BLaER1 treated with 17β-estradiol and CSF1 and Interleukin-3, amounts not matched to agents 10 nM and 100 nM (cell line): ENCODE measurements around the gene FAM167B.

Experiments used
- H3K27ac ChIP-seq, 11 experiments: shearing (Covaris generic); formaldehyde crosslinking; 2 replicates each; pipeline ENCODE4 v1.8.1; 2022
- H3K27me3 ChIP-seq, 11 experiments: shearing (Covaris generic); formaldehyde crosslinking; 2 replicates each; pipeline ENCODE4 v1.8.1; 2022
- H3K36me3 ChIP-seq, 11 experiments: shearing (Covaris generic); formaldehyde crosslinking; 2 replicates each; pipeline ENCODE4 v1.8.1; 2022
- H3K4me1 ChIP-seq, 10 experiments: shearing (Covaris generic); formaldehyde crosslinking; 2 replicates each; pipeline ENCODE4 v1.8.1; 2022
- H3K4me2 ChIP-seq, 11 experiments: shearing (Covaris generic); formaldehyde crosslinking; 2 replicates each; pipeline ENCODE4 v1.8.1; 2022
- H3K4me3 ChIP-seq, 10 experiments: shearing (Covaris generic); formaldehyde crosslinking; 2 replicates each; pipeline ENCODE4 v1.8.1; 2022
- H3K9ac ChIP-seq, 11 experiments: shearing (Covaris generic); formaldehyde crosslinking; 2 replicates each; pipeline ENCODE4 v1.8.1; 2022
- H3K9me3 ChIP-seq, 11 experiments: shearing (Covaris generic); formaldehyde crosslinking; replicated peaks in 1 of 11; 2 replicates each; pipeline ENCODE4 v1.8.1; 2022
- H4K20me1 ChIP-seq, 11 experiments: shearing (Covaris generic); formaldehyde crosslinking; 2 replicates each; pipeline ENCODE4 v1.8.1; 2022
- Cebpa-rat ChIP-seq, 11 experiments: shearing (Covaris generic); IDR thresholded peaks; 2 replicates each; pipeline ENCODE4 v1.8.1; 2022

The FAM167B gene

GRCh38 chr1:32246888-32247273 is at the start of gene FAM167B:
Gene FAM167B (plus strand): TSS chr1:32247222. CDS start chr1:32247422, 200 bp downstream.
- Histone ChIP-seq H3K4me2 (peak within 1 kb of the TSS; percentile 80 to 98 (median 94)), H4K20me1 (peaks cover 0 to 16% (median 0%) of the 10 kb centered on the region in 11 experiments; a peak in 1 of 22 replicates), H3K27ac (peak within 1 kb of the TSS in 4 of 11 experiments; percentile 69 to 89 (median 79); a peak in 7 of 22 replicates), H3K9me3 (no peaks in the 10 kb centered on the region), H3K9ac (peak within 1 kb of the TSS in 3 of 11 experiments; percentile 1 to 80 (median 13); a peak in 4 of 22 replicates), H3K4me3 (no peak within 1 kb of the TSS), H3K4me1 (peaks cover 60 to 81% (median 77%) of the 10 kb centered on the region in 10 experiments), H3K36me3 (no peaks in the 10 kb centered on the region), H3K27me3 (peaks cover 0 to 6% (median 0%) of the 10 kb centered on the region in 11 experiments; a peak in 1 of 22 replicates)
- TF ChIP-seq Cebpa-rat (IDR thresholded peaks at IDR 0.05): no peak

GRCh38 chr1:32197837-32198236 is 49.2 kb upstream of the FAM167B start:
- TF ChIP-seq Cebpa-rat (IDR thresholded peaks at IDR 0.05): no peak
- H3K27ac ChIP-seq: no peak overlapping the region

GRCh38 chr1:32198237-32199042 is 48.6 kb upstream of the FAM167B start:
- no peaks in the 10 kb centered on the region for H3K27me3 ChIP-seq
- H3K36me3 ChIP-seq: peaks cover 48 to 56% (median 53%) of the 10 kb centered on the region in 11 experiments
- peaks cover 13 to 67% (median 56%) of the 10 kb centered on the region in 11 experiments; a peak in 21 of 22 replicates for H4K20me1 ChIP-seq
- no peak overlapping the region for H3K27ac ChIP-seq
- peaks cover 22 to 70% (median 60%) of the 10 kb centered on the region in 10 experiments for H3K4me1 ChIP-seq
- H3K4me2 ChIP-seq: peak overlapping the region in 7 of 11 experiments; percentile 4 to 96 (median 92); a peak in 3 of 22 replicates
- TF ChIP-seq Cebpa-rat (IDR thresholded peaks at IDR 0.05): no peak
- H3K9ac ChIP-seq: peak overlapping the region in 1 of 11 experiments; percentile 12; a peak in 1 of 22 replicates
- no peaks in the 10 kb centered on the region for H3K9me3 ChIP-seq
- no peak overlapping the region for H3K4me3 ChIP-seq

More at GRCh38 chr1:32197837-32198236, 49.2 kb upstream of the FAM167B start:
- H3K9ac ChIP-seq: no peak overlapping the region; a peak in 2 of 22 replicates
- H3K36me3 ChIP-seq: peaks cover 54 to 62% (median 59%) of the 10 kb centered on the region in 11 experiments
- peaks cover 22 to 69% (median 57%) of the 10 kb centered on the region in 10 experiments for H3K4me1 ChIP-seq
- H3K4me3 ChIP-seq: no peak overlapping the region
- H4K20me1 ChIP-seq: peaks cover 13 to 73% (median 61%) of the 10 kb centered on the region in 11 experiments; a peak in 21 of 22 replicates
- no peaks in the 10 kb centered on the region for H3K9me3 ChIP-seq
- H3K27me3 ChIP-seq: no peaks in the 10 kb centered on the region
- no peak overlapping the region for H3K4me2 ChIP-seq

- Histone ChIP-seq H3K27ac (peak overlapping the region in 5 of 11 experiments; percentile 63 to 73 (median 68); a peak in 4 of 22 replicates), H3K4me1 (peaks cover 22 to 68% (median 60%) of the 10 kb centered on the region in 10 experiments), H3K9ac (peak overlapping the region in 5 of 11 experiments; percentile 70 to 79 (median 78); a peak in 5 of 22 replicates), H4K20me1 (peaks cover 13 to 59% (median 49%) of the 10 kb centered on the region in 11 experiments; a peak in 21 of 22 replicates), H3K27me3 (no peaks in the 10 kb centered on the region), H3K4me2 (peak overlapping the region; percentile 91 to 98 (median 95)), H3K4me3 (no peak overlapping the region), H3K36me3 (peaks cover 41 to 53% (median 45%) of the 10 kb centered on the region in 11 experiments), H3K9me3 (no peaks in the 10 kb centered on the region)
- TF ChIP-seq Cebpa-rat (IDR thresholded peaks at IDR 0.05): no peak
Observed at GRCh38 chr1:32199043-32199716, 47.8 kb upstream of the FAM167B start.

- Histone ChIP-seq H3K27me3 (no peaks in the 10 kb centered on the region), H3K9ac (peak overlapping the region in 9 of 11 experiments; percentile 63 to 79 (median 75); a peak in 12 of 22 replicates), H3K9me3 (no peaks in the 10 kb centered on the region), H3K27ac (peak overlapping the region in 6 of 11 experiments; percentile 63 to 73 (median 69); a peak in 9 of 22 replicates), H3K4me1 (peaks cover 22 to 64% (median 58%) of the 10 kb centered on the region in 10 experiments), H4K20me1 (peaks cover 8 to 54% (median 44%) of the 10 kb centered on the region in 11 experiments; a peak in 21 of 22 replicates), H3K36me3 (peaks cover 36 to 51% (median 40%) of the 10 kb centered on the region in 11 experiments), H3K4me3 (peak overlapping the region in 6 of 10 experiments; percentile 61 to 73 (median 70); a peak in 9 of 20 replicates), H3K4me2 (peak overlapping the region; percentile 91 to 98 (median 95))
- no peak for TF ChIP-seq Cebpa-rat (IDR thresholded peaks at IDR 0.05)
Observed at GRCh38 chr1:32199717-32200072, 47.3 kb upstream of the FAM167B start.

- peaks cover 27 to 63% (median 56%) of the 10 kb centered on the region in 10 experiments for H3K4me1 ChIP-seq
- H3K9me3 ChIP-seq: no peaks in the 10 kb centered on the region
- peak within 1 kb of the TSS; percentile 52 to 79 (median 75); a peak in 21 of 22 replicates for H3K9ac ChIP-seq
- peaks cover 28 to 44% (median 33%) of the 10 kb centered on the region in 11 experiments for H3K36me3 ChIP-seq
- H3K4me3 ChIP-seq: peak within 1 kb of the TSS; percentile 54 to 73 (median 70)
- H4K20me1 ChIP-seq: peaks cover 1 to 47% (median 36%) of the 10 kb centered on the region in 11 experiments; a peak in 21 of 22 replicates
- H3K27me3 ChIP-seq: no peaks in the 10 kb centered on the region
- H3K27ac ChIP-seq: peak within 1 kb of the TSS in 10 of 11 experiments; percentile 53 to 73 (median 67); a peak in 20 of 22 replicates
- no peak for TF ChIP-seq Cebpa-rat (IDR thresholded peaks at IDR 0.05)
- peak within 1 kb of the TSS; percentile 91 to 98 (median 95) for H3K4me2 ChIP-seq
Observed at GRCh38 chr1:32200226-32201010, 46.6 kb upstream of the FAM167B start, which contains the start of gene CCDC28B. Gene CCDC28B (plus strand): TSS chr1:32200595. CDS start chr1:32201936, 1,341 bp downstream.

GRCh38 chr1:32201011-32201855 is 45.8 kb upstream of the FAM167B start:
- no peak for TF ChIP-seq Cebpa-rat (IDR thresholded peaks at IDR 0.05)
- Histone ChIP-seq H3K4me2 (peak overlapping the region; percentile 91 to 98 (median 95)), H3K36me3 (peaks cover 20 to 36% (median 25%) of the 10 kb centered on the region in 11 experiments), H3K9me3 (no peaks in the 10 kb centered on the region), H3K9ac (peak overlapping the region; percentile 20 to 79 (median 75); a peak in 19 of 22 replicates), H3K27me3 (no peaks in the 10 kb centered on the region), H3K27ac (peak overlapping the region in 9 of 11 experiments; percentile 58 to 73 (median 68); a peak in 18 of 22 replicates), H3K4me3 (peak overlapping the region; percentile 54 to 73 (median 70)), H4K20me1 (peaks cover 0 to 39% (median 28%) of the 10 kb centered on the region in 11 experiments; a peak in 20 of 22 replicates), H3K4me1 (peaks cover 33 to 62% (median 54%) of the 10 kb centered on the region in 10 experiments)
